ENCODE measurements around the gene EML5. TPM values are rescaled to one million over a fixed set of nuclear protein-coding genes. Genes with fewer than 3 reads are reported as not detected.

The EML5 gene
- total RNA-seq, 4 donors from 2014 or later = 0.42 to 3.3 (median 1.2) TPM

GRCh38 chr14:88598097-88598675 lies 194.6 kb downstream of the EML5 start:
- no peak for TF ChIP-seq POLR2A (IDR thresholded peaks at IDR 0.05)
- no peak for TF ChIP-seq CTCF (IDR thresholded peaks at IDR 0.05)
- TF ChIP-seq POLR2AphosphoS5 (IDR thresholded peaks at IDR 0.05) = no peak
- no peak for TF ChIP-seq EP300 (IDR thresholded peaks at IDR 0.05)

GRCh38 chr14:88597601-88598000 lies 195.2 kb downstream of the EML5 start:
- no peak for TF ChIP-seq CTCF (IDR thresholded peaks at IDR 0.05)
- no peak for TF ChIP-seq EP300 (IDR thresholded peaks at IDR 0.05)
- no peak for TF ChIP-seq POLR2AphosphoS5 (IDR thresholded peaks at IDR 0.05)
- TF ChIP-seq POLR2A (IDR thresholded peaks at IDR 0.05) = no peak
- WGBS = 94% methylated on average over 4 of the region's 4 CpGs
- Histone ChIP-seq H3K27me3 (no peaks in the 10 kb centered on the region), H3K9me3 (no peaks in the 10 kb centered on the region), H3K27ac (no peak overlapping the region), H3K36me3 (peaks cover 83% of the 10 kb centered on the region), H3K4me3 (no peak overlapping the region), H3K4me1 (no peaks in the 10 kb centered on the region)
- no peak for DNase-seq (ENCODE audit: low spot score in 2 of 2)

More at GRCh38 chr14:88598097-88598675, 194.6 kb downstream of the EML5 start:
- no peaks in the 10 kb centered on the region for H3K4me1 ChIP-seq
- no peaks in the 10 kb centered on the region for H3K9me3 ChIP-seq
- no peaks in the 10 kb centered on the region for H3K27me3 ChIP-seq
- no peak for DNase-seq (ENCODE audit: low spot score in 2 of 2)
- H3K36me3 ChIP-seq = peaks cover 86% of the 10 kb centered on the region
- WGBS = 90% methylated on average over 2 of the region's 2 CpGs
- H3K4me3 ChIP-seq = no peak overlapping the region
- no peak overlapping the region for H3K27ac ChIP-seq

- no peak overlapping the region for H3K27ac ChIP-seq
- no peaks in the 10 kb centered on the region for H3K9me3 ChIP-seq
- no peak overlapping the region for H3K4me3 ChIP-seq
- H3K36me3 ChIP-seq = peaks cover 81% of the 10 kb centered on the region
- H3K4me1 ChIP-seq = no peaks in the 10 kb centered on the region
- H3K27me3 ChIP-seq = no peaks in the 10 kb centered on the region
- WGBS = 93% methylated on average over 4 of the region's 4 CpGs
- TF ChIP-seq CTCF (IDR thresholded peaks at IDR 0.05) (no peak), POLR2A (IDR thresholded peaks at IDR 0.05) (no peak), EP300 (IDR thresholded peaks at IDR 0.05) (no peak), POLR2AphosphoS5 (IDR thresholded peaks at IDR 0.05) (no peak)
- DNase-seq (ENCODE audit: low spot score in 2 of 2) = no peak
Observed at GRCh38 chr14:88597038-88597437, 195.7 kb downstream of the EML5 start.

- 0% methylated on average over 1 of the region's 1 CpG for WGBS
- H3K27ac ChIP-seq = no peak overlapping the region
- no peak overlapping the region for H3K4me3 ChIP-seq
- no peak for TF ChIP-seq POLR2A (IDR thresholded peaks at IDR 0.05)
- no peak for TF ChIP-seq EP300 (IDR thresholded peaks at IDR 0.05)
- TF ChIP-seq POLR2AphosphoS5 (IDR thresholded peaks at IDR 0.05) = no peak
- no peak for TF ChIP-seq CTCF (IDR thresholded peaks at IDR 0.05)
- H3K9me3 ChIP-seq = no peaks in the 10 kb centered on the region
- H3K36me3 ChIP-seq = peaks cover 77% of the 10 kb centered on the region
- no peaks in the 10 kb centered on the region for H3K4me1 ChIP-seq
- H3K27me3 ChIP-seq = no peaks in the 10 kb centered on the region
- no peak for DNase-seq (ENCODE audit: low spot score in 2 of 2)
Observed at GRCh38 chr14:88592031-88592430, 200.7 kb downstream of the EML5 start.

DNA sequence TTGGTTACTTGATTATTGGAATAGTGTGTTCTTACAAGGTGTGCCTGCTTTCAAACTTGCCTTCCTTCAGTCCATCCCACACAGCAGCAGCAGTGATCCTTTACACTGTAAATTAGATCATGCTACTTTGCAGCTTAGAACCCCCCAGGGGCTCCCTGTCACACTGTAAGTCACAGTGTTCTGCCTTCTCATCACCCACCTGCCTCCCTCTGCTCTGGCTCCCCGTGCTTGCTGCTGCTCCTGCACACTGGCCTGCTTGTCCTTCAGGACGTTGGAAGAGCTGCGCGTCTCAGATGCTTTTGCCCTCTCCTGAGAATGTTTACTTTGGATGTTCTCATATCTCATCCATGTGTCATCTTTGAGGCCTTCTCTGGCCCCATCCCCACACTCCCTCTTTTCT lies 202.6 kb downstream of the EML5 start:
- no peaks in the 10 kb centered on the region for H3K27me3 ChIP-seq
- H3K4me3 ChIP-seq = no peak overlapping the region
- H3K36me3 ChIP-seq = peaks cover 76% of the 10 kb centered on the region
- no peaks in the 10 kb centered on the region for H3K9me3 ChIP-seq
- no peaks in the 10 kb centered on the region for H3K4me1 ChIP-seq
- no peak overlapping the region for H3K27ac ChIP-seq
- 86% methylated on average over 4 of the region's 4 CpGs for WGBS
- TF ChIP-seq POLR2AphosphoS5 (IDR thresholded peaks at IDR 0.05) (no peak), EP300 (IDR thresholded peaks at IDR 0.05) (no peak), POLR2A (IDR thresholded peaks at IDR 0.05) (no peak), CTCF (IDR thresholded peaks at IDR 0.05) (no peak)
- DNase-seq (ENCODE audit: low spot score in 2 of 2) = no peak
